BJ (cell line): ENCODE results near the gene CEP104. TPM values are rescaled to one million over a fixed set of nuclear protein-coding genes. Genes with fewer than 3 reads are reported as not detected.

Experiments used
- CTCF ChIA-PET: fragments of 350-600 bp; formaldehyde crosslinking; extraction: SDS; loops from one replicate; lab custom pipeline; 2021; ENCODE audit warnings: antibody characterized with exemption, inconsistent platforms; lab: Yijun Ruan, JAX
- POLR2A ChIA-PET: fragments of 300-600 bp; sonication (Branson Sonifier 250); formaldehyde crosslinking; extraction: SDS; loops from one replicate; lab custom pipeline; 2021; ENCODE audit warnings: antibody characterized with exemption; lab: Charles Lee
- DNase-seq: peaks from one replicate; pipeline ENCODE4 v3.0.0-alpha.2; 2011; ENCODE audit warnings: low read depth
- H3K27me3 ChIP-seq: 2 replicates; pipeline ENCODE4 v1.6.0; 2011; ENCODE audit warnings: low read length; ENCODE audit not compliant: control insufficient read depth, insufficient read depth
- H3K36me3 ChIP-seq: 2 replicates; pipeline ENCODE4 v1.5.1; 2011; ENCODE audit warnings: low read length; ENCODE audit not compliant: control insufficient read depth, insufficient read depth
- H3K4me3 ChIP-seq: 2 replicates; pipeline ENCODE4 v1.5.1; 2011; ENCODE audit warnings: low read depth, mild to moderate bottlenecking, control low read depth, low read length
- CTCF ChIP-seq: IDR thresholded peaks from 2 replicates; pipeline ENCODE4 v1.5.1; 2011; ENCODE audit warnings: low read depth, mild to moderate bottlenecking, control low read depth, inconsistent platforms, low read length, moderate library complexity; ENCODE audit not compliant: insufficient read depth
- polyA plus RNA-seq: library from polyadenylated mRNA; depleted of rRNA; stranded (reverse); fragments of >200 nt; gene quantifications from 2 replicates; pipeline ENCODE4 v1.2.3, GENCODE V29; 2011

Gene CEP104
- polyA plus RNA-seq, 1 experiment = 19.5 TPM

GRCh38 chr1:3768811-3769390 lies 88.1 kb downstream of the CEP104 start:
- Histone ChIP-seq H3K4me3 (no peak overlapping the region), H3K36me3 (no peaks in the 10 kb centered on the region), H3K27me3 (peaks cover 2% of the 10 kb centered on the region; the same call in 1 of the 2 replicates)
- ChIA-PET POLR2A (no interaction called here), CTCF (no interaction called here)
- no peak for TF ChIP-seq CTCF
- DNase-seq = no peak

- Histone ChIP-seq H3K27me3 (peaks cover 6% of the 10 kb centered on the region; the same call in 1 of the 2 replicates), H3K36me3 (no peaks in the 10 kb centered on the region), H3K4me3 (no peak overlapping the region)
- DNase-seq = no peak
- no peak for TF ChIP-seq CTCF
- ChIA-PET CTCF (interaction anchor here (0.6 to 0.7 kb wide), 3 partner anchors 40 to 1541 kb away, joined by 3 read pairs; no protein-coding TSS in a partner anchor), POLR2A (no interaction called here)
Observed at GRCh38 chr1:3767328-3767925, 89.6 kb downstream of the CEP104 start.

GRCh38 chr1:3763351-3764125 lies 93.5 kb downstream of the CEP104 start:
- no peak for DNase-seq
- no peak for TF ChIP-seq CTCF
- CTCF ChIA-PET = no interaction called here
- POLR2A ChIA-PET = no interaction called here
- H3K27me3 ChIP-seq = peaks cover 16% of the 10 kb centered on the region
- H3K4me3 ChIP-seq = no peak overlapping the region
- H3K36me3 ChIP-seq = no peaks in the 10 kb centered on the region

GRCh38 chr1:3762873-3763228 lies 94.2 kb downstream of the CEP104 start:
- H3K27me3 ChIP-seq = peaks cover 16% of the 10 kb centered on the region
- ChIA-PET CTCF (no interaction called here), POLR2A (no interaction called here)
- TF ChIP-seq CTCF = no peak
- H3K36me3 ChIP-seq = no peaks in the 10 kb centered on the region
- no peak for DNase-seq
- H3K4me3 ChIP-seq = no peak overlapping the region

GRCh38 chr1:3762151-3762872 lies 94.7 kb downstream of the CEP104 start:
- Histone ChIP-seq H3K36me3 (no peaks in the 10 kb centered on the region), H3K27me3 (peaks cover 16% of the 10 kb centered on the region), H3K4me3 (no peak overlapping the region)
- CTCF ChIA-PET = no interaction called here
- DNase-seq = no peak
- POLR2A ChIA-PET = no interaction called here
- TF ChIP-seq CTCF = no peak
